ENCODE measurements around the gene MTF2.

MTF2 gene

DNA sequence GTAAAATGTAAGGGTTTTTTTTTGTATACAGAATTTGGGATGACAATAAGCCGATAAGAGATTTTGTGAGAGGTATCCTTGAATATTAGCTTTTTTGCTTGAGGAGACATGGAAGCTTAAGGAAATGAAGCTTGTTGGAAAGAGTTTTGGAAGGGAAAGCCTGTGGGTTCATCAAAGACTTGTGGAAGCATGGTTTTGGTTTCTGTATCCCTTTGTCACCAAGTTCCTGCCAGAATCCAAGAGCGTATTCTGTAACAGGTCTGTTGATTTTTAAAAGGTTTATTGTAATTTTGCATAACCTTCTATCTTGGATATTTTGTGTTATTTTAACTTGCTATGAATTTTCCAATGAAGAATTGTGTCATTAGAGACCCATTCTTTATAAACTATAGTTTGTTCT is 63.1 kb downstream of the MTF2 start:
- no peak for DNase-seq (ENCODE audit: low spot score)
- no peak overlapping the region for H3K27ac ChIP-seq
- ChIA-PET CTCF (no interaction called here), POLR2A (ENCODE audit: low non-redundant PET) (no interaction called here)
- TF ChIP-seq, protein P1, sequence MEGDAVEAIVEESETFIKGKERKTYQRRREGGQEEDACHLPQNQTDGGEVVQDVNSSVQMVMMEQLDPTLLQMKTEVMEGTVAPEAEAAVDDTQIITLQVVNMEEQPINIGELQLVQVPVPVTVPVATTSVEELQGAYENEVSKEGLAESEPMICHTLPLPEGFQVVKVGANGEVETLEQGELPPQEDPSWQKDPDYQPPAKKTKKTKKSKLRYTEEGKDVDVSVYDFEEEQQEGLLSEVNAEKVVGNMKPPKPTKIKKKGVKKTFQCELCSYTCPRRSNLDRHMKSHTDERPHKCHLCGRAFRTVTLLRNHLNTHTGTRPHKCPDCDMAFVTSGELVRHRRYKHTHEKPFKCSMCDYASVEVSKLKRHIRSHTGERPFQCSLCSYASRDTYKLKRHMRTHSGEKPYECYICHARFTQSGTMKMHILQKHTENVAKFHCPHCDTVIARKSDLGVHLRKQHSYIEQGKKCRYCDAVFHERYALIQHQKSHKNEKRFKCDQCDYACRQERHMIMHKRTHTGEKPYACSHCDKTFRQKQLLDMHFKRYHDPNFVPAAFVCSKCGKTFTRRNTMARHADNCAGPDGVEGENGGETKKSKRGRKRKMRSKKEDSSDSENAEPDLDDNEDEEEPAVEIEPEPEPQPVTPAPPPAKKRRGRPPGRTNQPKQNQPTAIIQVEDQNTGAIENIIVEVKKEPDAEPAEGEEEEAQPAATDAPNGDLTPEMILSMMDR (conservative IDR thresholded peaks at IDR 0.05; ENCODE audit: low read depth): no peak

- ChIA-PET POLR2A (ENCODE audit: low non-redundant PET) (no interaction called here), CTCF (no interaction called here)
- TF ChIP-seq, protein P1 (conservative IDR thresholded peaks at IDR 0.05; ENCODE audit: low read depth): no peak
- H3K27ac ChIP-seq: no peak overlapping the region
- DNase-seq (ENCODE audit: low spot score): no peak
Observed at GRCh38 chr1:93143136-93143535, 64.1 kb downstream of the MTF2 start.

- no peak overlapping the region for H3K27ac ChIP-seq
- no peak for DNase-seq (ENCODE audit: low spot score)
- CTCF ChIA-PET: interaction anchor here (1.3 kb wide), 1 partner anchor 63 kb away, joined by 3 read pairs; no protein-coding TSS in a partner anchor
- TF ChIP-seq, protein P1 (conservative IDR thresholded peaks at IDR 0.05; ENCODE audit: low read depth): no peak
- POLR2A ChIA-PET (ENCODE audit: low non-redundant PET): no interaction called here
Observed at GRCh38 chr1:93143769-93144168, 64.7 kb downstream of the MTF2 start.

GRCh38 chr1:93148001-93148400 is 68.9 kb downstream of the MTF2 start:
- no peak for DNase-seq (ENCODE audit: low spot score)
- ChIA-PET CTCF (no interaction called here), POLR2A (ENCODE audit: low non-redundant PET) (no interaction called here)
- no peak overlapping the region for H3K27ac ChIP-seq
- TF ChIP-seq, protein P1 (conservative IDR thresholded peaks at IDR 0.05; ENCODE audit: low read depth): no peak

DNA sequence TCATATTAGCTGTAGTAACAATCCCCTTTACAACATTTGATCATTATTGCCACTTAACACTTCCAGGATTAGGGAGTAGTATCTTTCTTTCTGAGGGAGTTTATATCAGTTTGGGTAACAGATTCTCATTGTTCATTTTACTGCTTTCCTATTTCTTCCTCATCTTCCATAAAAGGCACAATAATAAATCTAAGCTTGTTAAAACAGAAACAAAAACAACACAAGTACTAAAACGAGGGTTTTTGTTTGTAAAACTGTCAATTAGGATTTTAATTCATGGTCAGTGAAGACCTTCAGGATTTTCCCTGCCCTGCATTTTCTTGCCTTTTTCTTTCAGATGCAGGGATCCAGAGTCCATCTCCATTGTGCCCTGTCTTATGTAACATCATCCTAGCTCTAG is 71.6 kb downstream of the MTF2 start:
- ChIA-PET POLR2A (ENCODE audit: low non-redundant PET) (no interaction called here), CTCF (interaction anchor here (0.6 kb wide), 2 partner anchors 22 to 76 kb away, joined by 4 to 8 read pairs; no protein-coding TSS in a partner anchor)
- no peak for DNase-seq (ENCODE audit: low spot score)
- TF ChIP-seq, protein P1 (conservative IDR thresholded peaks at IDR 0.05; ENCODE audit: low read depth): no peak
- no peak overlapping the region for H3K27ac ChIP-seq

- no peak for DNase-seq (ENCODE audit: low spot score)
- CTCF ChIA-PET: no interaction called here
- H3K27ac ChIP-seq: no peak overlapping the region
- TF ChIP-seq, protein P1 (conservative IDR thresholded peaks at IDR 0.05; ENCODE audit: low read depth): no peak
- POLR2A ChIA-PET (ENCODE audit: low non-redundant PET): no interaction called here
Observed at GRCh38 chr1:93151474-93151873, 72.4 kb downstream of the MTF2 start.

DNA sequence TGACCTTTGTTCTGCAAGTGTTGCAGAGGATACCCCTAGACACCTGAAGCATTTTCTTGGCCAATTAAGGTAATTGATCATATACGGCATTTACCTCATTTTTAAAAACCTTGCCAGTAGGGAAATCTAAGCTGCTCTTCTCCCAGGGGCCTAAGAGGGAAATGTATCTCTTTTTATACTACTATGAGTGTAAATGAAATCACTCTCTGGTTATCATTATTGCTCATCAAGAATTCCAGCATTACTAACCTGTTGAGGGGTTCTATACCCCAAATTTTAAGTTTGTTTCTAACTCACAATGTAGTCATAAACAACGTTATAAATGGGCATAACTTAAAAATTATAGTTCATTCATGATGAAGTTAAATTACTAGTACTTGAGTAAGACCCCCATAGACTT is 73.8 kb downstream of the MTF2 start:
- ChIA-PET CTCF (no interaction called here), POLR2A (ENCODE audit: low non-redundant PET) (no interaction called here)
- H3K27ac ChIP-seq: no peak overlapping the region
- DNase-seq (ENCODE audit: low spot score): no peak
- TF ChIP-seq, protein P1 (conservative IDR thresholded peaks at IDR 0.05; ENCODE audit: low read depth): no peak

Measured in RWPE1 (cell line).